ENCODE results near the gene RAB14. TPM values are rescaled to one million over a fixed set of nuclear protein-coding genes. Genes with fewer than 3 reads are reported as not detected.

Gene RAB14
- total RNA-seq, 1 donor from 2014 or later: 51.3 TPM

DNA sequence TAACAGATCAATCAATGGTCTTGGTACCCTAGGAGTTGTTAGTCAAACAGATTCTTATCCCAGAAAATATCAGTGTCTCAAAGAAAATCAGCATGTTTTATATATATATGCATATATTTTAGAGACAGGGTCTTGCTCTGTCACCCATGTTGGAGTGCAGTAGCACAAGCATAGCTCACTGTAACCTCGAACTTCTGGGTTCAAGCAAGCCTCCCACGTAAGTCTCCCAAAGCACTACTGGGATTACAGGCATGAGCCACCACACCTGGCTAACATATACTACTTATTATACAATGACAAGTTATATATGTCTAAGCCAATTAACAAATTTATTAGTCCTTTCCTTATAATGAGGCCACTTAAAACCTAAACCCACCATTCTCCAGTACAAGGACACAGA, 10.4 kb downstream of the RAB14 start:
- no peak for DNase-seq
- Histone ChIP-seq H3K4me1 (peaks cover 97% of the 10 kb centered on the region), H3K27me3 (ENCODE audit: low read depth) (no peaks in the 10 kb centered on the region), H3K27ac (replicated peaks) (no peak overlapping the region), H3K4me3 (no peak overlapping the region), H3K9me3 (replicated peaks) (no peaks in the 10 kb centered on the region), H3K36me3 (peaks cover 2% of the 10 kb centered on the region)
- TF ChIP-seq, protein P1, sequence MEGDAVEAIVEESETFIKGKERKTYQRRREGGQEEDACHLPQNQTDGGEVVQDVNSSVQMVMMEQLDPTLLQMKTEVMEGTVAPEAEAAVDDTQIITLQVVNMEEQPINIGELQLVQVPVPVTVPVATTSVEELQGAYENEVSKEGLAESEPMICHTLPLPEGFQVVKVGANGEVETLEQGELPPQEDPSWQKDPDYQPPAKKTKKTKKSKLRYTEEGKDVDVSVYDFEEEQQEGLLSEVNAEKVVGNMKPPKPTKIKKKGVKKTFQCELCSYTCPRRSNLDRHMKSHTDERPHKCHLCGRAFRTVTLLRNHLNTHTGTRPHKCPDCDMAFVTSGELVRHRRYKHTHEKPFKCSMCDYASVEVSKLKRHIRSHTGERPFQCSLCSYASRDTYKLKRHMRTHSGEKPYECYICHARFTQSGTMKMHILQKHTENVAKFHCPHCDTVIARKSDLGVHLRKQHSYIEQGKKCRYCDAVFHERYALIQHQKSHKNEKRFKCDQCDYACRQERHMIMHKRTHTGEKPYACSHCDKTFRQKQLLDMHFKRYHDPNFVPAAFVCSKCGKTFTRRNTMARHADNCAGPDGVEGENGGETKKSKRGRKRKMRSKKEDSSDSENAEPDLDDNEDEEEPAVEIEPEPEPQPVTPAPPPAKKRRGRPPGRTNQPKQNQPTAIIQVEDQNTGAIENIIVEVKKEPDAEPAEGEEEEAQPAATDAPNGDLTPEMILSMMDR (IDR thresholded peaks at IDR 0.05; ENCODE audit: borderline replicate concordance): no peak
- intact Hi-C loops (cut with micrococcal nuclease): no loop called here

- no peak for DNase-seq
- no peaks in the 10 kb centered on the region for H3K27me3 ChIP-seq (ENCODE audit: low read depth)
- TF ChIP-seq, protein P1 (IDR thresholded peaks at IDR 0.05; ENCODE audit: borderline replicate concordance): no peak
- peaks cover 97% of the 10 kb centered on the region for H3K4me1 ChIP-seq
- H3K9me3 ChIP-seq (replicated peaks): no peaks in the 10 kb centered on the region
- no peak overlapping the region for H3K4me3 ChIP-seq
- peaks cover 9% of the 10 kb centered on the region for H3K36me3 ChIP-seq
- no peak overlapping the region for H3K27ac ChIP-seq (replicated peaks)
- intact Hi-C loops (cut with micrococcal nuclease): no loop called here
Observed at GRCh38 chr9:121189660-121190059, 12.0 kb downstream of the RAB14 start.

GRCh38 chr9:121189006-121189405, 12.7 kb downstream of the RAB14 start:
- intact Hi-C loops (cut with micrococcal nuclease): no loop called here
- Histone ChIP-seq H3K36me3 (peaks cover 9% of the 10 kb centered on the region), H3K4me1 (peaks cover 97% of the 10 kb centered on the region), H3K27ac (replicated peaks) (no peak overlapping the region), H3K9me3 (replicated peaks) (no peaks in the 10 kb centered on the region), H3K27me3 (ENCODE audit: low read depth) (no peaks in the 10 kb centered on the region), H3K4me3 (no peak overlapping the region)
- DNase-seq: no peak
- TF ChIP-seq, protein P1 (IDR thresholded peaks at IDR 0.05; ENCODE audit: borderline replicate concordance): no peak

- H3K27me3 ChIP-seq (ENCODE audit: low read depth): no peaks in the 10 kb centered on the region
- DNase-seq: no peak
- peaks cover 13% of the 10 kb centered on the region for H3K36me3 ChIP-seq
- peaks cover 98% of the 10 kb centered on the region for H3K4me1 ChIP-seq
- H3K4me3 ChIP-seq: no peak overlapping the region
- H3K9me3 ChIP-seq (replicated peaks): no peaks in the 10 kb centered on the region
- TF ChIP-seq, protein P1 (IDR thresholded peaks at IDR 0.05; ENCODE audit: borderline replicate concordance): no peak
- no peak overlapping the region for H3K27ac ChIP-seq (replicated peaks)
- intact Hi-C loops (cut with micrococcal nuclease): no loop called here
Observed at GRCh38 chr9:121187636-121188305, 13.9 kb downstream of the RAB14 start.

- DNase-seq: no peak
- peaks cover 98% of the 10 kb centered on the region for H3K4me1 ChIP-seq
- H3K27ac ChIP-seq (replicated peaks): no peak overlapping the region
- intact Hi-C loops (cut with micrococcal nuclease): no loop called here
- no peaks in the 10 kb centered on the region for H3K27me3 ChIP-seq (ENCODE audit: low read depth)
- no peaks in the 10 kb centered on the region for H3K9me3 ChIP-seq (replicated peaks)
- no peak overlapping the region for H3K4me3 ChIP-seq
- H3K36me3 ChIP-seq: peaks cover 32% of the 10 kb centered on the region
- TF ChIP-seq, protein P1 (IDR thresholded peaks at IDR 0.05; ENCODE audit: borderline replicate concordance): no peak
Observed at GRCh38 chr9:121185774-121186403, 15.8 kb downstream of the RAB14 start.

All from left ventricle myocardium inferior (tissue), 1 donor.